Fibroblast of peridontal ligament (primary cell): Measurements from ENCODE around the gene EVA1A.
A peak's percentile ranks its signal among the peaks of the same experiment; 100 is the strongest.

ENCODE experiments used
- DNase-seq: peaks from one replicate; pipeline ENCODE4 v3.0.0-alpha.2; 2010; ENCODE audit errors: extremely low read depth

EVA1A gene

DNA sequence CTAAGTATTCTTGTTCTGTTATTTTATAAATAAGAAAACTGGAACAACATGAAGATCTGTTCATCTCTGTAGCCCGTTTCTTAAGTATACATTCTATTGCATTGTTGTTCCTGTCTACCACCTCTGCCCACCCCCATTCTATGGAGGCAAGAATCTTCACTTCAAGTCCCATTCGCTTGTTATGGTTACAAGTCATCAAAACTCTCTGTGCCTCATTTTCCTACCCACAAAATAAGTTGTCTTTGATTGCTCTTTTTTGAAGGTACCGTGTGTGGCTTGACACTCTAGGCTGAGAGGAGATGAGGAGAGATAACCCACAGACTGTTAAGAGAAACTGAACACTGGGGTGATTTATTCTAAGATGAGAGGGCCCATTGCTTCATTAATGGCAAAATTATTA is 2.9 kb upstream of the EVA1A start:
- DNase-seq = no peak

DNA sequence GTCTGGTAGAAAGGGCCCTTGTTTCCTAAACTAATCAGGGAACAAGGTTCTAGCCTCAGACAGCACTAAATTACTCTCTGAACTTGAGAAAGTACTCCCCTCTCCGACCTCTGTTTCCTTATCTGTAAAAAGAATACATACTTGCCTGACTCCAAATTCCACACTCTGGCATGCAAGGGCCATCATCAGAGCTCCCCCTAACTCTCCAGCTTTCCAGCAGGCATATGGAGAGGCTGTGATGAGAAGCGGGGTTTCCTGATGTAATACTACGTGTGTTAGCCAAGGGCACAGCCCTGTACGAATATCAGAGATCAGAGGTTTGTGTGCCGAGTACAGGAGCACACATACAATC is 1.8 kb upstream of the EVA1A start:
- DNase-seq = no peak

DNA sequence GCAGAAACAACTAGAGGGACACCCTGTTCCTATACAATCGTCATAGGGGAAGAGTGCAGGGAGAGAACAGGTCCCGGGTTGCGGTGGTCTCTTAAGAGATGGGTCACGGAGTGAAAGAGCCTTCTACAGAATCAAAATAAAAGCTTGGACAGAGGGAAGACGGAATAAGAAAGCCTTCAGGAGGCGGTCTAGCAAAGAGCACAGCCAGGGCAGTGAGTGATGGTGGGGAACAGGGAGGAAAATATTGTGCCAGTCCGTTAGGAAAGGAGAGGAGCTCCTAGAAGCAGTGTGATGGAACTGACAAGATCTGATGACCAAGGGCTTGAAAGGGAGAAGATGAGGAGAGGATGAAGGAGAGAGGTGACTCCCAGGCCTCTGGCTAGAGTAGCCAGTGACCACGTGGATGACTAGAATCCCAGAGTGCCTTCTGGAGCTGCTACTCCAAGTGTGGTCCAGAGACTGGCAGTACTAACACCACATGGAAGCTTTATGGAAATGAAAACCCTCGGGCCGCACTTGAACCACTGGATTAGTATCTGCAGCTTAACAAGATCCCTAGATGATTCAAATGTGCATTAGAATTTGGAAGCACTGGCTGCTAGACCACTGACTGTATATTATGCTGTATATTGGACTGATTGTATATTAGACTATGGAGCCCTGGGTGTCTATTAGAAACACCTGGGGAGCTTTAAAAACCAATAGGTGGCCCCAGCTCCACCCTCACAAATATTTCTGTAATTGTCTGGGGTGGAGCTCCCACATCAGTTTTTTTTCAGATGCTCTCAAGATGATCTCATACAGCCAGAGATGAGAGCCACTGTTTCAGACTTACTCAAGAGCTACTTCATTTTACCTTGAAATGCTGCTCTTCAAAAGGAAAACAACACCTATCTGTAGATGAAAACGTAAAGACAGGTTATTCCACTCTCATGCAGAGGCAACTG is 1.1 kb upstream of the EVA1A start:
- peak; percentile 54 for DNase-seq

DNA sequence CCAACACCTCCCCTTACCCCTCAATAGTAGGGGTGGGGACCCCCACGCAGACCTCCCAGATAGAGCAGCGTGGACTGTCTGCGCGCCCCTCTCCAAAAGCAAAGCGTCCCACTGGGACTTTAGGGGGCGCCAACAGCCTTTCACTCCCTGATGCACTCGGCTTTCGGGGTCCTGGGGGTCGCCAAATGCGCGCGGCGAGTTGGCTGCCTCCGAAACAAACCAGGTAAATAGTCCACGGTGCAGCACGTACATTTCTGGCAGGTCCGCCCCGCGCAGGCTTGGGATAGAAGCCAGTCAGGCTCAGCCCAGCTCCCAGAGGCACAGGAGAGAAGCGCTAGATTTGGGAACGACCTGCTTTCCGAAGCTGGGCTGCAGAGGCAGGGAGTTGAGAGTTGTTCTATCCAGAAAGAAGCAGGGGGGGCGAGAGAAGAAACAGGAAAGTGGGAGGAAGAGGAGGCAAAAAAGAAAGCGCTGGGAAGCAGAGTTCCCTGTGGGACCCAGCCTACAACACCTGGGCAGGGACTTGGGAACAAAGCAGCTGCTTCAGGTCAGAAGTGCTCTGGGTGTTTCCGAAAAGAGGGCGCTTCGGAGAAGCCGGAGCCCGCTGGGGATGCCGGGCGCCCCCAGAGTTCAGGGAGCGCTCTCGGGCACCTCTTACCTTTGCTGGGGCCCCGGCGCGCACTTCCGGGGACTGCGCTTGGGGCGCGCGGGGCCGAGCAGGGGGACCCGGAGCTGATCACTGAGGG is 544 bp downstream of the EVA1A start:
- DNase-seq = peak; percentile 47

DNA sequence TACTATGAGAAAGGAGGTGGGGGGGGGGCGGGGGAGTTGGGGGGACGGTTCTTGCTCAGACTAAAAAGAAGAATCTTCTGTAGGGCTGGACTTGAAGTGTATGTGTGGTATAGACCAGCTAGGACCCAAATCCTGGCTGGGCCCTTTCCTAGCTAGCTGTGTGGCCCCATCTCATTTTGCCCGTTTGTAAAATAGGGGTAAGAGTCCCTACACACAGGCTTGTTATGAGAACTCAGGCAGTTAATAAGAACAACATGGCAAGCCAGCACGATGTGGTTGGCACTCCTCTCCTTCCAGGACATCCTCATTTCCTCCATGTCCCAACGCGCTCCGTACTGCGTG is 1.1 kb downstream of the EVA1A start:
- DNase-seq = peak; percentile 28

DNA sequence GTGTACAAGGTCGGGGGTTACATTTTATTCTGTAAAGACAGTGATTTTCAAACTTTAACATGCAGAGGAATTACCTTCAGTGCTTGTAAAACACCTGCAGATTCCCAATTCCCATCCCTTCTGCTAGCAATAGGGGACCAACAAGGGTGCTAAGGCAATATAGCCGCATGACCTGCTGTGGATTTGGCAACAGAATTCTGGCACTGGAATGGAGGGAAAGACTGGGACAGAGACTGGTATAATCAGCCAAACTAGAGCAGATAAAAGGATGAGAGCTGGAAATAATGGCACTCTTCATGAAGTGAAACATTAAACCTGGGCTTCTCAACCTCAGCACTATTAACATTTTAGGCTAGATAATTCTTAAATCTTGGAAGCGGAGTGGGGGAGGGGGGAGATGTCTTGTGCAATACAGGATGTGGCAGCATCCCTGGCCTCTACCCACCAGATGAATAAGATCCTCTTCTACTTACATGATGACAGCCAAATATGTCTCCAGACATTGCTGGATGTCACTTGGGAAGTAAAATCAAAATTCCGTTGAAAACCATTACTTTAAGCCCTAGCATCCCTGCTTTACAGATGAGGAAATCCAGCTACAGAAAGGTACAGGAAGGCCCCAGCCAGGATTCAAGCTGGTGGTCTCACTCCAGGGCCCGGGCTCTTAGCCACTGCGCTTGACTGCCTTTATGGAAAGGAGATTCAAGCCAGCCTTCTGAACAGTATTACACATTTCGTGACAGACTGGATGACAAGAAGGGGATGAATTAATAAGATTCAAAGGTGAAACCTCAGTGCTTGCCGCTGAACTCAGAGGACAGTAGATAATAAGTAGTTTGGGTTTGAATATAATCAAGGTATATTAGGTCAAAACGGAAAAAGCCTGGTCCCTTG is 1.7 kb downstream of the EVA1A start:
- DNase-seq = peak; percentile 33

DNA sequence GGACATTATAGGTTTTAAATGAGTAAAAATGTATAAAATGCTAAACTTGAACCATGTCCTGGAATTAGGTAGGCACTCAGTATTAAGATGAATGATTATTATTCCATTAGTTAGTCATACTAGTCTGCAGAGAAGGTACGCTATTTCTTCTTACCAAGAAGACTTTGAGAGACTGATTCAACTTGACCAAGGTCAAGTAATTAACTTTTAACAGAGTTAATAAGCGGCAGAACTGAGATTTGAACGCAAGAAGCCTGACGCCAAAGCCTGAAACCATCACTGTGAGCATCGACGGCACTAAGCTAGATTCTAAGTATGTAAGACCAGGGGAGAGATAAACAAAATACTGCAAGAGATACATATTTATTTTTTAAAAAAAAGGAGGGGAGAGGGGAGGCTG is 2.6 kb downstream of the EVA1A start:
- DNase-seq = no peak

DNA sequence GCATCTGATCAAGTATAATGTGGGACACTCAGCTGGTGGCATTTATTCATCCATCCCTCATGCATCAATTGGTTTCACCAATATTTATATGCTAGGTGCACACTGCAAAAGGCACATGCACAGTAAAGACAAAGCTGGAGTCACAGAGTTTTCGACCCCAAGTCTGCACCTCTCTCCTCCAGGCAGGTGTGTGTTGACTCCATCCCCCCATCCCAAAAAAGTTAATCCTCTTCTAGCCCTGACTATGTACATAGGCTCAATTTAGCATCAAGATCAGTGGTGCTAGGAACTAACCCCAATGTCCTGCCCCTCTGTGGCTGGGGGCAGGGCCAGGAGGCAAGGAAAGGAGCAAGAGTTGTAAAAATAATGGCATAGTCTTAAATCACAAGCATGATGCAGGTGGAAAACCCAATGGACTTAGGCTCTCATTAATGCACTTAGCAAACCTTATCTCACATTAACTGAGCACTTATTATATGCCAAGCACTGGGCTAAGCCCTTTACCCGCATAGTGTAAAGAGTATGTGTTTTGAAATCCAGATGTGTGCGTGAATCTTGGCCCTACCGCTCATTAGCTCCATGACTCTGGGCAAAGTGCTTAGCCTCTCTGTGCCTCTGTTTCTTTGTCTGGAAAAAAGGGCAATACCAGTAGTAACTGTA is 3.1 kb downstream of the EVA1A start:
- DNase-seq = no peak

DNA sequence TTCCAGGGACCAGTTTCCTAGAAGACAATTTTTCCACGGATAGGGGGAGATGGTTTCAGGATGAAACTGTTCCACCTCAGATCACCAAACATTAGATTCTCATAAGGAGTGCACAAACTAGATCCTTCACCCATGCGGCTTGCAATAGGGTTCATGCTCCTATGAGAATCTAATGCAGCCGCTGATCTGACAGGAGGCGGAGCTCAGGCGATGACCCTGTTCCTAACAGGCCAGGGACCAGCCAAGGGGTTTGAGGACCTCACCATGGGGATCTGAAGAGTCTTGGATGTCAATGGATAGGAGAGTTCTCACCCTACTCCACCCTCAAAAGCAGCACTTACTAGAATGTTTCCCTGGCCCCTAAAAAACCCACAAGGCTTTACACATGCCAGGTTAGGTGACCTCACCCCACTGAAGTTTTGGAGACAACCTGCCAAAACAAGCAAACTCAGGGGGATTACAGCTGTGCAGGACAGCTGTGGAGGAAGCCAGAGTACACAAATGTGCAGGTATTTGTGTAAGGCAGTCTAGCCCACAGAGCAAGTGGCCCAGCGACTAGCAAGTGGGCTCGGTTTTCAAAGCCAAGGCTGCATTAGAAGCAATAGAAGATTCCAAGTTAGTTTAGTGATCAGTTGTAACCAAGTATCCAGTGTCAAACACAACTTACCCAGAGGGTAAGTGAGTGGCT is 3.9 kb downstream of the EVA1A start:
- no peak for DNase-seq

DNA sequence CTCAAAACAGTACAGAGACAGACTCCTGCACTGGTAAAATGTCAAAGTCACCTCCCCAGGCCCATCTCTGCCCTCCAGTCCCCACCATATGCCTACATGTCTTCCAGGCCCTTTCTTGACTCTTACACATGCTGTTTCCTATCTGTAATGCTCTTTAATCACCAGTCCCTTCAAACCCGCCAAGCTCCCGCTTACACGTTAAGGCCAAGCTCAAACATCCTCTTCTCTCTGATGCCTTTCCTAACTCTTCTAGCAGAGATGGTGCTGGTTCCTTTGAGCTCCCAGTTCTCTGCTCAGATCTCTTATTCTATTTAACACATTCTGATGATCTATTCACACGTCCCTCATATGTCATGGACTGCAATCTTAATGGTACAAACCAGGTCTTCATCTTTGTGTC is 5.0 kb downstream of the EVA1A start:
- DNase-seq = no peak

DNA sequence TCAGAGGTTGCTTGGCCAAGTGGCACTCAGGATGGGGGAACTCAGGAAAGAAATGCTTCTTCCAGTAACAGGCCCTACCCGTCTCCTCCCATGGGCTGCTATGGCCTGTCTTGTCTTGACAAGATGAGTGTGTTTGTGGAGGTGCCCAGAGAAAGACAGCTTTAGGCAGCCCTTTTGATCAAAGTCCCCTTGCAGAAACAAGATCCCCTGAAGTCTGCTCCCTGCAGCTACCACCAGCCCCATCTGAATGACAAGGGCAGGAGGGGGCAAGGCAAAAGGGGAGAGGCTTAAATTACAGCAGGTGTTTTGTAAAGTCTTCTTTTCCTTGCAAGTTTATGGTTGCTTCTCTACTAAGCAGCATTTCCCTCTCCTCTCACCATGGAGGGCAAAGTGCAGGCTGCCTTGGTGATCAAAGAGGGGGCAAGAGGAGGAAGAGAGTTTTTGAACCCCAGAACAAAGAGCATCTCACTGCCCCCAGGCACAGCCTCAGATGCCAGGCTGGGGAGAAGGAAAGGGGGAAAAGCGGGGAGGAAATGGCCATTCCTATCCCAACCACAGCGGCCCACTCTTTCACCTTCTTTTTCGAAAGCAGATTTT is 6.7 kb downstream of the EVA1A start:
- no peak for DNase-seq

DNA sequence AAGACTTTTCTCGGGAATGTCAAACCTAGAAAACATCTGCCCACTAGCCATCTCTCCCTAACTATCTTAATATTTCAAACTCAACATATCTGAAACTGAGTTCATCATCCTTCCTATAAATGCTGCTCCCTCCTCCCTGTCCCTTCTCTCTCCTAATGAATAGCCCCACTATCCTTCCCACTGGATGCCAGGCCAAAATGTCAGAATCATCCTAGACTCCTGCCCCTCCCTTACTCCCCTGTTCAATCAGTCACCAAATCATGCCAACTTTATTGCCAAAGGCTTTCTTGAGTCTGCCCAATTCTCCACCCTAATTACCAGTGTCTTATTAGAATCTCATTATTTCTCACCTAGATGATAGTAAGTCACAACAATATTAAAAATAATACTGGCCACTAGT is 8.5 kb downstream of the EVA1A start:
- DNase-seq = no peak

DNA sequence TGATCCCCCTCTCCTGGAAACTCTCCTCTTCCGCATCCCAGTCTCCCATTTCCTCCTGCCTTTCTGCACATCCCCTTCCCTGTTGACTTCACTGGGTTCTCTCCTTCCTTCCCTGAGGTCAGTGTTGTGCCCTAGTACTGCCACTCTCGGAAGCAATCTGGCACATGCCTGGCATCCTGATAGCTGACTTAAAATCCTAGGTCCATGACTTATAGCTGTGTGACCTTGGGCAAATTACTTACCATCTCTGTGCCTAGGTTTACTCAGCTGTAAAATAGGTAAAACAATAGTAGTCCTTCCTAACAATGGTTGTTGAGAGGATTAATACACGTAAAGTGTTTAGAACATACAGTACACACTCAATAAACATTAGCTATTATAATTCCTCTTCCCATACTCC is 9.3 kb downstream of the EVA1A start:
- DNase-seq = no peak

DNA sequence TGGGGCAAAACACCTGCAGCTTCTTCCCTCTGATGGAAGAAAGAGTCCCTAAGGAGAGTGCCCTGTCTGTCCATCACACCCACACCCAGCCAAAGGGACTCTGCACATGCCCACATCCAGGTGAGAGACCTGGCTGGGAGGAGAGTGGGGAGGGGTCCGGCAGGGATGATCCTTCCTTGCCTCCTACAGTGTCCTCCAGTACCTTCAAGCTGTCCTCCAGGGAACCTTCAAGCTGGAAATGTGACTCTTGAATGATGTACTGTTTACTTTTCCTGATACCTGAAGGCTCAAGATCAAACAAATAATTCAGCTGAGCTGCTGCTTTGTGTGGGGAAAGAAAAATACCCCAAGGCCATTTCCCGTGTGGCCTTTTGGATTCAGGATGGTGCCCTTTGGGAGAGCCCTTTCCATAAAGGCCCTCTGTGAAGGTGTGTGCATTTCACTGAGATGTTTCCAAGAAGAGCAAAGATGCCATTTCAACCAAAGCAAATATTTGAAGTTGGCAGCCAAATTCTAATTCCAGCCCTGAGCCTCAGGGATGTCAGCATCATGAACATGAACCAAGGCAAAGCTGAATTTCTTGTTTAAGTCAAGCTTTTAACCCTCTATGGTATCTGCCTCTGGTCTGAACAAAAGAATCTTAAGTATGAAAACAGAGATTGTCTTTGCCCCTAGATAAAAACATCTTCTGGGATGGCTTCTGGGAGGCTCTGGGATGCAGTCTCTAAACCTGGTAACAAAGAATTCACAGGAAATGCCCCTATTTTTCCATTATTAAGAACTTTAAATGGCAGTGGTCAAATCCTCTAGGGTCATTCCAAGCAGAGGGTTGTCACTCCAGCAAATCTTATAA is 11.1 kb downstream of the EVA1A start:
- no peak for DNase-seq

DNA sequence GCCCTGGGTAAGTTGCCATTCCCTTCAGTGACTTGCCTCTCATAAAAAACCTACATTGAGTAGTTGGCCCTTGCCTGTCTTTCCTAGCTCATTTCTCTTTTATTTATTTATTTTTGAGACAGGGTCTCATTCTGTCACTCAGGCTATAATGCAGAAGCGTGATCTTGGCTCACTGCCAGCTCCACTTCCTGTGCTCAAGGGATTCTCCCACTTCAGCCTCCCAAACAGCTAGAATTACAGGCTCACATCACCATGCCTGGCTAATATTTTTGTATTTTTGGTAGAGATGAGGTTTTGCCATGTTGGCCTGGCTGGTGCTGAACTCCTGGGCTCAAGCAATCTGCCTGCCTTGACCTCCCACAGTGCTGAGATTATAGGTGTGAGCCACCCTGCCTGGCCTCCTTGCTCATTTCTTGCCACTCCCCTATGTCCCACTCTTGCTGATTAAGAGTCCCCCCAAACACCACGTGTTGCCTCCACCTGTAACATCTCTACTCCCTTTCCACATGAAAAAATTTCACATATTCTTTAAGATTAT is 12.6 kb downstream of the EVA1A start:
- DNase-seq = no peak

DNA sequence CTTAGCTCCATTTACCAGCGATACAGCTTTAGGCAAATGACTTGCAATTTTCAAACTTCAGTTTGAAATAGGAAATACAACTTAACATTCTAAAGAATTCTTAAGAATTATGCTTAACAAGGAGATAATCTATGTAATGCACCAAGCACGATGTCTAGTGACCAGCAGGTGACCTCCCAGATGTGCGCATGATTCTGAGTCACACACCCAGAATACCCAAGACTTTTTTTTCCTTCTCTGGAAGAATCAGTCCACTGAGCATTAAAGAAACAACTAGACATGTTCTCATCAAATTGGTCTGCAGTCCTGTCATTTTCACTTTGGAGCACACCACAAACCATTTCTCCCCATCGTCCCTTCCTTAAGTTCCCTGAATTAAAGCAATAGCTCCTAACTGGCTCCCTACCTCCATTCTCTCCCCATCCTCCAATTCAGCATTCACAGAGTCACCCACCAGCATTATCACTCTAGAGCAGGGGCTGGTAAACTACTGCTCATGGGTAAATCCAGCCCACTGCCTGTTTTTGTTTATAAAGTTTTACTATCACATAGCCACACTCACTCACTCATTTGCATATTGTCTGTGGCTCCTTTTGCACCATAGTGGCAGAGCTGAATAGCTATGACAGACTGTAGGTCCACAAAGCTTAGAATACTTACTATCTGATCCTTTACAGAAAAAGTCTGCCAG is 13.2 kb downstream of the EVA1A start:
- DNase-seq = peak; percentile 76

DNA sequence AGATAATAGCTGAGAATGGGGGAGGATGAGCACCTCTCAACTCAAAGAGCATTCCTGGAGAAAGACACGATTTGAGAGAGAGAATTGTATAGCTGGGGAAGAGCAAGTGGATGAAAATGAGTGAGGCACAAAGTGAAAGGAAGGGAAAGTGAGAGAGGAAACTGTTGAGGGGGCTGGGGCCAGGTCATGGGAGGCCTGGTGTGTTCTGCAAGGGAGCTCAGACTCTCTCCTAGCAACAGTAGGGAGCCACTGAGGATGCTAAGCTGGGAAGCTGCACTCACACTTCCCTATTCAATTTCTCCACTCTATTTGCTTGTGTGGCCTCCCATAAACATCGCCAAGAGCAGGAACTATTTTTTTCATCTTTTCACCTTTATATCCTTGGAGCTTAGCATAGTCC is 14.8 kb downstream of the EVA1A start:
- no peak for DNase-seq

DNA sequence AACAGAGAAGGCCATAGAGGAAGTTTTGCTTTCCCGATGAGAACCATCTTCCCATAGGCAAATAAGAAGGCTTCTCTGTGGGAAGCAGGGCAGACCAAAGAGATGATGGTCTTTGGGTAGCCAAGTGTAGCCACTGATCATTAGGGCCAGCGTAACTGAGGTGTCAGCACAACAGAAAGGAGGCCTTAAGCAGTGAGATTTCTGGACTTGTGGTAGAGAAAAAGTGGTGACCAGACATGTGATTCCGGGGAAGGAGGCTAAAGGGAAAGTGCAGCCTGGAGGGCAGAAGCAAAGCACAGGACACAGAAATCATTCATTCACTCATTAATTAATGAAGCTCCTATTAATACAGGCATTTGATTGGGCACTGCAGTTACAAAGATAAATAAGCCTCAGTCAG is 15.4 kb downstream of the EVA1A start:
- DNase-seq = no peak

DNA sequence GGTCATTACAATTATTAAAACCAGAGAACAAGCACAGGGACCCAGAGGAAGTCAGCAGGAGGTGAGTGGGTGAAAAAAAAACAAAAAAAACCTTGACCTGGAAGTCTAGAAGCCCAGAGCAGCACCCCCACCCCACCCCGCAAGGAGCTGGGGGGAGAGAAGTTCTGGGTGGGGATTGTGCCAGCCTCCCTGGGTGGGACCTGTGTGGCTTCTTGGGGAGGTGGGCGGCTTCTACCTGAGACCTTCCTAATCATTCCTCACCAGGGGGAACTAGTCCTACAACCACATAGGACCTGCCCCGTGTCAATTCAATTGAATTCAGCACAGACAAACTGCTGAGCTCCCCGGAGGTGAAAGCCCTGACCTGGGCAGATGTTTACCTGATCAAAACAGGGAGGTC is 17.3 kb downstream of the EVA1A start:
- no peak for DNase-seq
